ENCODE data around the gene MTPN.
A peak's percentile ranks its signal among the peaks of the same experiment; 100 is the strongest.

MTPN gene

DNA sequence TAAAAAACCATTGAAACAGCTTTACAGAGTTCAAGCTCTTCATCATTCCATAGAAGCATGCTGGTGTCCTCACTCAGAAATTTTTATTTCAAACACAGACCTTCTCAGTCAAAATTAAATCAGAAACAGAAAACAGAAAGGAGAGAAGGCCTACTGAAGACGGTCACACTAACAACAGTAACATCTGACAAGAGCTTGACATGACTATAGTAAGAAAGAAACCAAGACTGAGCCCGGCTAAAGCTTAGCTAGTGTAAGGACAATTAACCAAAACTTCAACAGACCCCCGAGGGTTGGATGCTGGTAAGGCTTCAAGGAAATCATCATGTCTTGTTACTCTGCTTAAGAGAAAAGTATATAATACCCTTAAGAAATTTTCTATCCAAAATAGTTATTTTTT lies 38.6 kb downstream of the MTPN start:
- H3K4me1 ChIP-seq (ENCODE audit: control insufficient read depth, insufficient read depth, low read length), result peaks cover 29% of the 10 kb centered on the region
- H3K36me3 ChIP-seq (ENCODE audit: control insufficient read depth, insufficient read depth, low read length), result no peaks in the 10 kb centered on the region
- no peaks in the 10 kb centered on the region for H3K9me3 ChIP-seq (ENCODE audit: control insufficient read depth, insufficient read depth, low read depth, low read length)
- no peaks in the 10 kb centered on the region for H3K27me3 ChIP-seq (ENCODE audit: control insufficient read depth, insufficient read depth, low read length)
- H3K4me3 ChIP-seq (ENCODE audit: low read depth, low read length), result no peak overlapping the region
- 0 out of 2 replicates have a peak overlapping the region, but pooled peaks have one; percentile 51 for H3K27ac ChIP-seq (ENCODE audit: low read depth, low read length)
- H3K9ac ChIP-seq (ENCODE audit: low read length), result no peak overlapping the region

DNA sequence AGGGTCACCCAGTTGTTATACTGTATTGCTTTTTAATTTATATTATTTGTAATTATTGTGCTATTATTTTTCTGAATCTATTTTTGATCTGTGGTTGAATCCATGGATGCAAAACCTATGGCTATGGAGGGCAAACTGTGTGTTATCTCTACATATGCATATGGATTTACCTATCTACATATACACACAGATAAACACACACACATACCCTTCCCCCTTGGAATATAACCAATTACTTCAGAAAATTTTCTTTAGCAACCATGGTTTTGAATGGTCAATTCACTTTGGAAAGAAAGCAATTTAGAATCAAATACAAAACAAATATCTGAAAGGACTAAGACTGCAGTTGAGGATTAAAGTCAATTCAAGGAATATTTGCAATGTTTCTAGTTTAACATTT lies 39.1 kb downstream of the MTPN start:
- no peak overlapping the region for H3K9ac ChIP-seq (ENCODE audit: low read length)

DNA sequence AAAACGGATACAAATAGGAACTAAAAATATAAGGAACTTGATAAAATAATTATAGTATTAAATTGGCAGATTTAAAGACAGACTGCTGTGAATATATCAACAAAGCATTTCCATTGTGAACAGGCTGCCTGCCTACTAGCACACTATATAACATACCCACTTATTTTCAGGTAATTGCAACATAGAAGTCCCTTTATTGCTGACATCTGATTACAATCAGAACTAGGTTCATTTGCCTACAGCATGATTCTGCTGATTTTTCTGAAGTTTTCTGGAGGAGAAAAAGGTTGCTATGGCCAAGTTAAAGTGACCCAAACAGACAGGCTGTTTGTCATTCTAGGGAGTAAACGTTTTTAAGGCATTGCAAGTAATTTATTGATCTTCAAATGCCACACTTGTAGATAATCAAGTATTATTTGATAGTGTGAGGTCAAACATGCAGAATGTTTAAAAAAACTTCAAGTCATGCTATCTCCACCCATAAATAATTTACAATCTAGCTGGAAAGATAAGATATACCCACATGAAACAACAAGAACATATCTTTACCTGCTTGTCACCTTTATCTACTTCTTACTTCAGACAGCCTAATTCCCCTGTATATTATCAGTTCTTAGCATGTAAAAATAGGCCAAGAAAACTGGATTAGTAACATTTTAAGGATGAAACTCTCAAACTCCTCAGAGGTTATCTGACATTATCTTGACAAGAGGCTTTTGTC lies 40.5 kb downstream of the MTPN start:
- H3K4me1 ChIP-seq (ENCODE audit: control insufficient read depth, insufficient read depth, low read length), result peaks cover 25% of the 10 kb centered on the region
- no peaks in the 10 kb centered on the region for H3K27me3 ChIP-seq (ENCODE audit: control insufficient read depth, insufficient read depth, low read length)
- no peaks in the 10 kb centered on the region for H3K9me3 ChIP-seq (ENCODE audit: control insufficient read depth, insufficient read depth, low read depth, low read length)
- no peak overlapping the region for H3K9ac ChIP-seq (ENCODE audit: low read length)
- H3K4me3 ChIP-seq (ENCODE audit: low read depth, low read length), result no peak overlapping the region
- H3K27ac ChIP-seq (ENCODE audit: low read depth, low read length), result no peak overlapping the region
- H3K36me3 ChIP-seq (ENCODE audit: control insufficient read depth, insufficient read depth, low read length), result no peaks in the 10 kb centered on the region

More for the DNA sequence above, 39.1 kb downstream of the MTPN start:
- H3K36me3 ChIP-seq (ENCODE audit: control insufficient read depth, insufficient read depth, low read length), result no peaks in the 10 kb centered on the region
- H3K27me3 ChIP-seq (ENCODE audit: control insufficient read depth, insufficient read depth, low read length), result no peaks in the 10 kb centered on the region
- H3K4me3 ChIP-seq (ENCODE audit: low read depth, low read length), result no peak overlapping the region
- peaks cover 25% of the 10 kb centered on the region for H3K4me1 ChIP-seq (ENCODE audit: control insufficient read depth, insufficient read depth, low read length)
- peak overlapping the region; percentile 51; the same call in 1 of the 2 replicates for H3K27ac ChIP-seq (ENCODE audit: low read depth, low read length)
- H3K9me3 ChIP-seq (ENCODE audit: control insufficient read depth, insufficient read depth, low read depth, low read length), result no peaks in the 10 kb centered on the region

DNA sequence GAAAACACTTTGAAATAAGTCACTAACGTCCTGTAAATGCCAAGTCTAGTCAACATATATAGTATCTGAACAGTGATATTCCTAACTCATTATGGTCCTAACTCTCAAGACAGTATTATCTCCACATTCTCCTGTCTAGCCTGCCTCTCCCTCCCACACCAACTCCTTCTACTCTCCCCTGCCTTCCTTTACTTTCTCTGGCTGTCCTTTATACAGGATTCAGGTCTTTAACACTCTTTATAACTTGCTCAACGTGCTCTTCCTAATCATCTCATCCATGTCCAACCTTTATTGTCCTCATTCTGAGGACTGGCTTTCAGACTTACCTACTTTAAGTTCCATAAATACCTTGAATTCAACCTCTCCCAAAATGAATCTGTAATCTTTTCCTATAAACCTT lies 42.5 kb downstream of the MTPN start:
- H3K4me3 ChIP-seq (ENCODE audit: low read depth, low read length), result no peak overlapping the region
- no peaks in the 10 kb centered on the region for H3K27me3 ChIP-seq (ENCODE audit: control insufficient read depth, insufficient read depth, low read length)
- H3K36me3 ChIP-seq (ENCODE audit: control insufficient read depth, insufficient read depth, low read length), result no peaks in the 10 kb centered on the region
- no peaks in the 10 kb centered on the region for H3K9me3 ChIP-seq (ENCODE audit: control insufficient read depth, insufficient read depth, low read depth, low read length)
- H3K27ac ChIP-seq (ENCODE audit: low read depth, low read length), result no peak overlapping the region
- H3K4me1 ChIP-seq (ENCODE audit: control insufficient read depth, insufficient read depth, low read length), result peaks cover 30% of the 10 kb centered on the region
- H3K9ac ChIP-seq (ENCODE audit: low read length), result no peak overlapping the region

DNA sequence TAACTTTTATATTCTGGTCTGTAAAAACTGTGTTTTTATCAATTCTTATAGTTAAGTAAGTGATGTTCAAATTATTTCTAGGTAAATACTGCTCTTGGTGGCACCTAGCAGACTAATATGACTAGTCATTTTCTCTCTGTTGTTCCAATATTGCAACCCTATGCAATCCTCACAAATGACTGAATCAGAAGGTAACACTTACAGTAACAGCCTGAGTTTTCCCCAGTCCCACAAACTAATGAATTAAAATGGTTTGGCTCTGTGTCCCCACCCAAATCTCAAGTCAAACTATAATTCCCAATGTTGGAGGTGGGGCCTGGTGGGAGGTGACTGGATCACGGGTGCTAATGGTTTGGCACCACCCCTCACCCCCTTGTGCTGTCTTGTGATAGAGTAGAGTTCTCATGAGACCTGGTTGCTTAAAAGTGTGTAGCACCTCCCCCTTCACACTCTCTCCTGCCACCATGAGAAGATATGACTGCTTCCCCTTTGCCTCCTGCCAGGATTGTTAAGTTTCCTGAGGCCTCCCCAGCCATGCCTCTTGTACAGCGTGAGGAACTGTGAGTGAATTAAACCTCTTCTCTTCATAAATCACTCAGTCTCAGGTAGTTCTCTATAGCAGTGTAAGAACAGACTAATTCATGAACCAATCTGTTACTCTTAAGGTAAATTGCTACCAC lies 43.5 kb downstream of the MTPN start:
- Histone ChIP-seq H3K27me3 (ENCODE audit: control insufficient read depth, insufficient read depth, low read length) (no peaks in the 10 kb centered on the region), H3K4me1 (ENCODE audit: control insufficient read depth, insufficient read depth, low read length) (peaks cover 25% of the 10 kb centered on the region), H3K9ac (ENCODE audit: low read length) (no peak overlapping the region), H3K27ac (ENCODE audit: low read depth, low read length) (no peak overlapping the region), H3K36me3 (ENCODE audit: control insufficient read depth, insufficient read depth, low read length) (peaks cover 7% of the 10 kb centered on the region; the same call in 1 of the 2 replicates), H3K9me3 (ENCODE audit: control insufficient read depth, insufficient read depth, low read depth, low read length) (no peaks in the 10 kb centered on the region), H3K4me3 (ENCODE audit: low read depth, low read length) (no peak overlapping the region)

DNA sequence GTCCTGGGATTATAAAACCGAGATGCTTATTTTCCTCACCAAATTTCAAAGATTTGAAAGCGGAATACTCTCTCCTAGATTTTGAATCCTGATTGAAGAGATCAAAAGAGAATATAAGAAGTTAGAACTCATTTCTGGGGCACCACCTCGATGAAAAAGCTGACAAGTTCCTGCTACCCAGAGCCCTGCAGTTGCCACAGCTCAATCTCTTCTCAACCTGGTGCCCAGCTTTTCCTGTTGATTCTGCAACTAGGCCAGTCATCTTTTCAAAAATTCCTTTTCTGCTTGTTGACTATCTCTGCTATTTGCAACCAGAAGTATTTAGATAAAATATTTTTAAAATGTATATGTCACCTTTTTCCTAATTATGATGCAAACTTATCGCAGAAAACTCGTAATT lies 45.0 kb downstream of the MTPN start:
- Histone ChIP-seq H3K27me3 (ENCODE audit: control insufficient read depth, insufficient read depth, low read length) (no peaks in the 10 kb centered on the region), H3K9me3 (ENCODE audit: control insufficient read depth, insufficient read depth, low read depth, low read length) (no peaks in the 10 kb centered on the region), H3K9ac (ENCODE audit: low read length) (no peak overlapping the region), H3K4me1 (ENCODE audit: control insufficient read depth, insufficient read depth, low read length) (peaks cover 22% of the 10 kb centered on the region), H3K27ac (ENCODE audit: low read depth, low read length) (no peak overlapping the region; the same call in 1 of the 2 replicates), H3K36me3 (ENCODE audit: control insufficient read depth, insufficient read depth, low read length) (peaks cover 15% of the 10 kb centered on the region), H3K4me3 (ENCODE audit: low read depth, low read length) (no peak overlapping the region)

DNA sequence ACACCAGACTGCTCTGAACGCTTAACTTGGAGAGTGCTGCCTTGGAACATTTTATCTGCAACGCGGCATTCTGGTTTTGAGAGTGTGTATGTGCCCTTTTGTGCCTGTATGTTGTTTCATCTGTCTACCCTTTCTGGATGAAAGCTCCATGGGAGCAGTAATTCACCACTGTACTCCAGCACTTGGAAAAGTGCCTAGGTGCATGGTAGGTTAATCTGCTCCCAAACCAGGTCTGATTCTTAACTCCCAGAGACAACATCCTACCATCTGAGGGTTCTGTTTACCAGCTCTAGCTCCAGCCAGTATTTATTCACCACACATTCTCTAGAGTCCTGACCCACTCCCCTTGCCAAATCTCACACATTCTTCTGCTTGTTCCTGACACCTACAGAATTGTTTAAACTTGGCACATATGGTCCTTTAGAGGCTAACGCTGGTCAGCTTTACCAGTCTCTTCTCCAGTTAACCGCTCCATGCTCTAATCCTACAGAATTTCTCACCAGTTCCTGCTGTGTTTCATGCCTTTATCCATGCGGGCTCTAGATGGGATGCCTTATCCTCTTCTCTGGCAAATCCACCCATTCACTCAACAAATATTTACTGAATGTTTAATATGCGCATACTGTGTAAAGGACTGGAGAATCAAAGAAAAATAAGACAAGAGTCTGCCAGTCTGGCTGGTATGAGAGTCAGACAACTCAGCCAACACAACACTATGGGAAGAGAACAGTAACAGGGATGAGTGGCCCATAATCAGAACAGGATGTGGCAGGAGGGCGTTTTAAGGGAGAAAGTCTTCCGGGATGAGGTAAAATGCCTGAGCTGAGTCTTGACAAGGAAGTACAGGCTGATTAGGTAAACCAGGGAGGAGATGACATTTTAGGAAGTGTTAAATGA lies 46.3 kb downstream of the MTPN start:
- Histone ChIP-seq H3K27me3 (ENCODE audit: control insufficient read depth, insufficient read depth, low read length) (no peaks in the 10 kb centered on the region), H3K9me3 (ENCODE audit: control insufficient read depth, insufficient read depth, low read depth, low read length) (no peaks in the 10 kb centered on the region), H3K27ac (ENCODE audit: low read depth, low read length) (peak overlapping the region; percentile 62; the same call in 1 of the 2 replicates), H3K9ac (ENCODE audit: low read length) (peak overlapping the region; percentile 27), H3K36me3 (ENCODE audit: control insufficient read depth, insufficient read depth, low read length) (peaks cover 15% of the 10 kb centered on the region), H3K4me3 (ENCODE audit: low read depth, low read length) (no peak overlapping the region), H3K4me1 (ENCODE audit: control insufficient read depth, insufficient read depth, low read length) (peaks cover 22% of the 10 kb centered on the region)

DNA sequence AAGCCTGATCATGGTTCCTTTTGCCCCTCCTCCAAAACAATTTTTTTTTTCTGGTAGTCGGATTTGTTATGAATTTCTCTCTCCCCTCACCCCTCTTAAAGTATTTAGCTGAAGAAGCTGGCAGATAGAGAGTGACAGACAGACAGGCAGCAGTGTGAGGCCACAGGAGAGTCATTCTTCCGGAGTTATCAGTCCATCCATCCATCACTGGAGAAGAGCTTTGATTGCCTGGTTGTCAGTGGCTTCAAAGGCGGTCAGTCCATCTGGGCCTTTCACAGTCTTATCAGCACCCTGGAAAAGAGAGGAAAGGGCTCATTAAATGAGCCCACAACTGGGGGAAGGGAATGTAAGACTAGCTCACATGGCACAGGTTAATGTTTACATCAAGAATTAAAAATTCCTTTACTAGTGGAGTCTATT lies 47.4 kb downstream of the MTPN start:
- no peak overlapping the region for H3K4me3 ChIP-seq (ENCODE audit: low read depth, low read length)
- no peaks in the 10 kb centered on the region for H3K9me3 ChIP-seq (ENCODE audit: control insufficient read depth, insufficient read depth, low read depth, low read length)
- H3K9ac ChIP-seq (ENCODE audit: low read length), result peak overlapping the region; percentile 21
- H3K4me1 ChIP-seq (ENCODE audit: control insufficient read depth, insufficient read depth, low read length), result peaks cover 22% of the 10 kb centered on the region
- peak overlapping the region; percentile 62; the same call in 1 of the 2 replicates for H3K27ac ChIP-seq (ENCODE audit: low read depth, low read length)
- peaks cover 15% of the 10 kb centered on the region for H3K36me3 ChIP-seq (ENCODE audit: control insufficient read depth, insufficient read depth, low read length)
- H3K27me3 ChIP-seq (ENCODE audit: control insufficient read depth, insufficient read depth, low read length), result no peaks in the 10 kb centered on the region

DNA sequence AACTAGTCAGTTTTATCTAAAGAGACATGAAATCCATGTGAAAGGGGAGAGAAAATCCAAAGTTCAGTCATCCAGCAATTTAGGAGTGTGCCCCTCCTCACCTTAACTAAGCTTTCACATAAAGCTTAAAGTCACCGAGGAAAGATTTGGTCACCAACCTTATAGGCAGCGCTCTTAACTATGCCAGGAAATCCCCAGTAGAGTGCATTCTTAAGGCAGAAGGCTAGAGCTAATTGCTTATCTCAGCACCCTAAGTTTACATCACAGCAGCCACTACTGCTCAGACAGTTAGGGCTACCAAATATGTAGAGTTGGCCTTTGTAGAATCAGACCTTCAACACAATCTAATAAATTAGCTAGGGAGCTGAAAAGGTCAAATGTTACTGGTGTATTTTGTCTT lies 47.9 kb downstream of the MTPN start:
- Histone ChIP-seq H3K4me3 (ENCODE audit: low read depth, low read length) (no peak overlapping the region), H3K27ac (ENCODE audit: low read depth, low read length) (peak overlapping the region; percentile 58; the same call in 1 of the 2 replicates), H3K9me3 (ENCODE audit: control insufficient read depth, insufficient read depth, low read depth, low read length) (no peaks in the 10 kb centered on the region), H3K27me3 (ENCODE audit: control insufficient read depth, insufficient read depth, low read length) (no peaks in the 10 kb centered on the region), H3K9ac (ENCODE audit: low read length) (peak overlapping the region; percentile 21), H3K36me3 (ENCODE audit: control insufficient read depth, insufficient read depth, low read length) (peaks cover 15% of the 10 kb centered on the region), H3K4me1 (ENCODE audit: control insufficient read depth, insufficient read depth, low read length) (peaks cover 22% of the 10 kb centered on the region)

DNA sequence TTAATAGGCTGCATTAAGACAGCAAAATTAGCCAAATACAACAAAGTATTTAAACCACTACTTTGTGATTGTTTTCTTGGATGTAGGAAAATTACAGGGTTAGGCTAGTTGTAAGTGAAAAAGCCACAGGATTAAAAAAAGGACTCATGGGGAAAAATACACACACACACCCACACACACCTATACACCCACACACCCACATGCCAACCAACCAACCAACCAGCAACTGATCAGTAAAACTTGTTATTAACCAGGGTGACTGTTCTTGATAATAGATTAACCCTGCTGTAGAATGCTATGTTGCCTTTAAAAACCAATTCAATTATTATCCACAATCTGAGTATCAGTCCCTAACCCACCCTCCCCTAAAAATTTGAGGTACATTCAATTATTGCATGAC lies 49.0 kb downstream of the MTPN start:
- no peaks in the 10 kb centered on the region for H3K9me3 ChIP-seq (ENCODE audit: control insufficient read depth, insufficient read depth, low read depth, low read length)
- H3K27ac ChIP-seq (ENCODE audit: low read depth, low read length), result no peak overlapping the region
- H3K36me3 ChIP-seq (ENCODE audit: control insufficient read depth, insufficient read depth, low read length), result peaks cover 15% of the 10 kb centered on the region
- no peak overlapping the region for H3K9ac ChIP-seq (ENCODE audit: low read length)
- H3K27me3 ChIP-seq (ENCODE audit: control insufficient read depth, insufficient read depth, low read length), result no peaks in the 10 kb centered on the region
- no peak overlapping the region for H3K4me3 ChIP-seq (ENCODE audit: low read depth, low read length)
- peaks cover 27% of the 10 kb centered on the region for H3K4me1 ChIP-seq (ENCODE audit: control insufficient read depth, insufficient read depth, low read length)
